Endothelial cell of umbilical vein (primary cell): ENCODE measurements around the gene CD248. TPM values are rescaled to one million over a fixed set of nuclear protein-coding genes. Genes with fewer than 3 reads are reported as not detected.

ENCODE experiments used
- Bru-seq: library from RNA; stranded (reverse); fragments of 400-500 nt; gene quantifications from one replicate; lab custom pipeline; 2021; lab: Mats Ljungman, UMichigan
- BruChase-seq, 2 experiments: library from RNA; stranded (reverse); fragments of 400-500 nt; gene quantifications; one replicate each; lab custom pipeline; 2021; lab: Mats Ljungman, UMichigan
- BruUV-seq: library from RNA; stranded (reverse); fragments of 400-500 nt; replicated peaks from 2 replicates; lab custom pipeline; 2021; lab: Mats Ljungman, UMichigan
- CTCF ChIA-PET: fragments of 300-600, 350-600 bp; sonication (Branson Sonifier 250); formaldehyde crosslinking; loops from one replicate; lab custom pipeline; 2021; ENCODE audit warnings: antibody characterized with exemption, inconsistent platforms; lab: Charles Lee
- POLR2A ChIA-PET: fragments of 300-600, 350-600 bp; sonication (Branson Sonifier 250); formaldehyde crosslinking; loops from one replicate; lab custom pipeline; 2021; ENCODE audit warnings: antibody characterized with exemption, inconsistent platforms; lab: Charles Lee
- DNase-seq: peaks from one replicate; pipeline ENCODE4 v3.0.0-alpha.2; 2011; ENCODE audit warnings: low read depth, low spot score
- FAIRE-seq: peaks from 2 replicates; lab custom pipeline; 2011; peaks lifted over from hg19 to GRCh38; lab: Jason Lieb, UNC
- H2AFZ ChIP-seq: 2 replicates; pipeline ENCODE4 v1.6.0; 2012; ENCODE audit warnings: low read depth, low read length, control low read depth, inconsistent platforms
- H3K27ac ChIP-seq: 2 replicates; pipeline ENCODE4 v1.5.1; 2011; ENCODE audit warnings: low read depth, mild to moderate bottlenecking, control low read depth, low read length, moderate library complexity; ENCODE audit not compliant: insufficient read depth
- H3K27me3 ChIP-seq, 2 experiments: 2 replicates each; pipeline versions ENCODE4 v1.6.0 to v1.6.1; 2011; ENCODE audit warnings: low read length in 2 of 2, mixed read lengths in 1 of 2; ENCODE audit not compliant: control insufficient read depth in 2 of 2, insufficient read depth in 2 of 2
- H3K36me3 ChIP-seq, 2 experiments: 2 replicates in 1 of 2; 3 replicates in 1 of 2; pipeline ENCODE4 v1.5.1; 2011; ENCODE audit warnings: low read length in 2 of 2, mild to moderate bottlenecking in 1 of 2, moderate library complexity in 1 of 2; ENCODE audit not compliant: control insufficient read depth in 2 of 2, insufficient read depth in 2 of 2; ENCODE audit errors: extremely low read depth in 1 of 2
- H3K4me1 ChIP-seq: 3 replicates; pipeline ENCODE4 v1.5.1; 2011; ENCODE audit warnings: mild to moderate bottlenecking, low read length; ENCODE audit not compliant: control insufficient read depth, insufficient read depth; ENCODE audit errors: extremely low read depth
- H3K4me2 ChIP-seq: 2 replicates; pipeline ENCODE4 v1.6.1; 2011; ENCODE audit warnings: low read length, control low read depth, mixed read lengths; ENCODE audit not compliant: insufficient read depth
- H3K4me3 ChIP-seq, 3 experiments: fragments of 200-600 bp in 1 of 3; sonication (generic), shearing (Covaris generic) in 1 of 3; replicated peaks in 1 of 3; 2 replicates each; pipeline ENCODE4 v1.5.1; 2011 to 2016; ENCODE audit warnings: control low read depth in 3 of 3, low read length in 3 of 3, mild to moderate bottlenecking in 2 of 3, inconsistent platforms in 1 of 3, low read depth in 1 of 3, moderate library complexity in 1 of 3; ENCODE audit not compliant: insufficient read depth in 1 of 3
- H3K79me2 ChIP-seq: 2 replicates; pipeline ENCODE4 v1.6.0; 2012; ENCODE audit warnings: low read length, inconsistent platforms; ENCODE audit not compliant: control insufficient read depth, insufficient read depth
- H3K9ac ChIP-seq: replicated peaks from 2 replicates; pipeline ENCODE3; 2011; ENCODE audit warnings: low read length, control low read depth; ENCODE audit not compliant: insufficient read depth; ENCODE audit errors: extremely low read depth
- H3K9me1 ChIP-seq: replicated peaks from 3 replicates; pipeline ENCODE4 v1.6.0; 2011; ENCODE audit warnings: mild to moderate bottlenecking, low read length; ENCODE audit not compliant: control insufficient read depth, insufficient read depth; ENCODE audit errors: extremely low read depth
- H3K9me3 ChIP-seq: replicated peaks from 2 replicates; pipeline ENCODE4 v1.5.1; 2012; ENCODE audit warnings: low read length, inconsistent platforms; ENCODE audit not compliant: control insufficient read depth, insufficient read depth
- H4K20me1 ChIP-seq: replicated peaks from 2 replicates; pipeline ENCODE3; 2011; ENCODE audit warnings: mild to moderate bottlenecking, low read length; ENCODE audit not compliant: control insufficient read depth, insufficient read depth; ENCODE audit errors: extremely low read depth
- EZH2 ChIP-seq: IDR thresholded peaks from 2 replicates; pipeline ENCODE4 v1.6.1; 2012; ENCODE audit warnings: borderline replicate concordance, low read depth, mild to moderate bottlenecking, moderate library complexity, low read length, inconsistent platforms; ENCODE audit not compliant: severe bottlenecking
- GATA2 ChIP-seq: IDR thresholded peaks from 2 replicates; pipeline ENCODE4 v1.7.0; 2011; ENCODE audit warnings: low read depth, mild to moderate bottlenecking, moderate library complexity, mixed read lengths, low read length; ENCODE audit not compliant: insufficient read length, insufficient read depth
- JUN ChIP-seq: IDR thresholded peaks from 2 replicates; pipeline ENCODE4 v1.6.1; 2011; ENCODE audit warnings: borderline replicate concordance, low read depth; ENCODE audit not compliant: insufficient read length, insufficient read depth
- POLR2A ChIP-seq: IDR thresholded peaks from 2 replicates; pipeline ENCODE4 v1.6.1; 2012; ENCODE audit warnings: low read depth, mild to moderate bottlenecking, control low read depth, low read length
- POLR2AphosphoS5 ChIP-seq: IDR thresholded peaks from 2 replicates; pipeline ENCODE4 v1.6.1; 2012; ENCODE audit warnings: low read depth, mild to moderate bottlenecking, control low read depth, low read length, moderate library complexity; ENCODE audit not compliant: insufficient read depth
- dilution Hi-C: fragments of 300-500 bp; cut with MboI; formaldehyde crosslinking; loops from one replicate; pipeline ENCODE4 v1.15.0; 2019; ENCODE audit warnings: low sequenced_read_pairs; ENCODE audit not compliant: extremely low pct_ligation_motif_present
- intact Hi-C: fragments of 100-400 bp; cut with micrococcal nuclease; formaldehyde crosslinking; loops from one replicate; pipeline ENCODE4 v1.10.0; 2022
- long read RNA-seq: library from polyadenylated mRNA; stranded (forward); transcript quantifications from one replicate; pipeline ENCODE4 v2.0.0, GENCODE V29; 2021
- polyA minus RNA-seq, 3 experiments: library from RNA; depleted of rRNA, polyadenylated mRNA; stranded (reverse); fragments of >200 nt; gene quantifications; 1 replicate in 1 of 3; 2 replicates in 2 of 3; pipeline ENCODE4 v1.2.3, GENCODE V29; 2011
- polyA plus RNA-seq, 4 experiments: library from polyadenylated mRNA; depleted of rRNA in 3 of 4; stranded (reverse) in 3 of 4; unstranded in 1 of 4; fragments of >200 nt; gene quantifications; 2 replicates each; pipeline versions ENCODE4 v1.2.1 to v1.2.3, GENCODE V29; 2011 to 2012; ENCODE audit warnings: missing spikeins in 1 of 4
- total RNA-seq: library from RNA; stranded (reverse); gene quantifications from 2 replicates; pipeline ENCODE4 v1.2.3, GENCODE V29; 2021
- TF ChIP-seq, protein P1 (sequence below): IDR thresholded peaks from 2 replicates; pipeline ENCODE4 v1.6.1; 2011; ENCODE audit not compliant: insufficient read depth, insufficient read length
- TF ChIP-seq, protein P2 (sequence below), 2 donors: IDR thresholded peaks; 1 replicate in 1 of 2; 2 replicates in 1 of 2; pipeline ENCODE4 v1.5.1; 2011; ENCODE audit warnings: low read length in 2 of 2, mild to moderate bottlenecking in 2 of 2, moderate library complexity in 2 of 2, control low read depth in 1 of 2, inconsistent platforms in 1 of 2, low read depth in 1 of 2; ENCODE audit not compliant: insufficient read depth in 1 of 2; ENCODE audit errors: extremely low read depth in 1 of 2

Gene CD248, protein sequence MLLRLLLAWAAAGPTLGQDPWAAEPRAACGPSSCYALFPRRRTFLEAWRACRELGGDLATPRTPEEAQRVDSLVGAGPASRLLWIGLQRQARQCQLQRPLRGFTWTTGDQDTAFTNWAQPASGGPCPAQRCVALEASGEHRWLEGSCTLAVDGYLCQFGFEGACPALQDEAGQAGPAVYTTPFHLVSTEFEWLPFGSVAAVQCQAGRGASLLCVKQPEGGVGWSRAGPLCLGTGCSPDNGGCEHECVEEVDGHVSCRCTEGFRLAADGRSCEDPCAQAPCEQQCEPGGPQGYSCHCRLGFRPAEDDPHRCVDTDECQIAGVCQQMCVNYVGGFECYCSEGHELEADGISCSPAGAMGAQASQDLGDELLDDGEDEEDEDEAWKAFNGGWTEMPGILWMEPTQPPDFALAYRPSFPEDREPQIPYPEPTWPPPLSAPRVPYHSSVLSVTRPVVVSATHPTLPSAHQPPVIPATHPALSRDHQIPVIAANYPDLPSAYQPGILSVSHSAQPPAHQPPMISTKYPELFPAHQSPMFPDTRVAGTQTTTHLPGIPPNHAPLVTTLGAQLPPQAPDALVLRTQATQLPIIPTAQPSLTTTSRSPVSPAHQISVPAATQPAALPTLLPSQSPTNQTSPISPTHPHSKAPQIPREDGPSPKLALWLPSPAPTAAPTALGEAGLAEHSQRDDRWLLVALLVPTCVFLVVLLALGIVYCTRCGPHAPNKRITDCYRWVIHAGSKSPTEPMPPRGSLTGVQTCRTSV
- not detected in 2 replicates for total RNA-seq
- 0.03 and 0.10 TPM in 2 replicates for polyA plus RNA-seq
- 0.01 TPM in 1 of 2 replicates, not detected in the other for polyA plus RNA-seq (2011; cell fraction: cytosol; rRNA removed)
- polyA plus RNA-seq (2011; cell fraction: nucleus; rRNA removed), result 0.04 and 0.07 TPM in 2 replicates
- 0.08 and 0.10 TPM in 2 replicates for polyA plus RNA-seq (2012)
- not detected in 2 replicates for polyA minus RNA-seq
- polyA minus RNA-seq (2011; cell fraction: cytosol; rRNA and poly(A)+ RNA removed), result not detected
- not detected in 2 replicates for polyA minus RNA-seq (2011; cell fraction: nucleus; rRNA and poly(A)+ RNA removed)
- not detected for Bru-seq, nascent RNA
- BruChase-seq, experiment 1, labeled RNA remaining after a 6-hour chase, result not detected
- not detected for BruChase-seq, experiment 2, labeled RNA remaining after a 2-hour chase
- long read RNA-seq, result 0 reads

DNA sequence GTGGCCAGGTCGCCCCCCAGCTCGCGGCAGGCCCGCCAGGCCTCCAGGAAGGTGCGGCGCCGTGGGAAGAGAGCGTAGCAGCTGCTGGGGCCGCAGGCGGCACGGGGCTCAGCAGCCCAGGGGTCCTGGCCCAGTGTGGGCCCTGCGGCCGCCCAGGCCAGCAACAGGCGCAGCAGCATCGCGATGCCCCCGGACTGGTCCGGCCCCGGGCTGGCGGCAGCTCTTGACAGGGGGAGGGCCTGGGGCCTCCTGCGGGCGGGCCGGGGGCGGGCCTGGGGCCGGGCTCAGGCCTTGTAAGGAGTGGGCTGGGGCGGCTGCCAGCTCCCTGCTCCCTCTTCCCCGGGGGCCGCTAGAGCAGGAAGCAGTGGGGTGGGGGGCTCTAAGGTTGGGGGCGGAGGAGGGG is at the start of gene CD248:
Gene CD248 (minus strand): TSS at position 196 of the 403 bp plus-strand sequence. CDS start 17 bp downstream, at position 179.
- Histone ChIP-seq H3K27me3 (peaks cover 5 to 7% of the 10 kb centered on the region in 2 experiments), H3K4me3 (peak within 1 kb of the TSS in 1 of 3 experiments; percentile 7), H2AFZ (no peak within 1 kb of the TSS), H3K9ac (no peak within 1 kb of the TSS), H3K4me1 (peaks cover 4% of the 10 kb centered on the region), H3K36me3 (no peaks in the 10 kb centered on the region), H4K20me1 (no peaks in the 10 kb centered on the region), H3K9me1 (no peaks in the 10 kb centered on the region), H3K27ac (no peak within 1 kb of the TSS), H3K9me3 (no peaks in the 10 kb centered on the region), H3K4me2 (no peak within 1 kb of the TSS), H3K79me2 (no peaks in the 10 kb centered on the region)
- dilution Hi-C loops, result no loop called here
- TF ChIP-seq, protein P1, sequence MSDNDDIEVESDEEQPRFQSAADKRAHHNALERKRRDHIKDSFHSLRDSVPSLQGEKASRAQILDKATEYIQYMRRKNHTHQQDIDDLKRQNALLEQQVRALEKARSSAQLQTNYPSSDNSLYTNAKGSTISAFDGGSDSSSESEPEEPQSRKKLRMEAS, result no peak
- TF ChIP-seq JUN (no peak), GATA2 (no peak), POLR2AphosphoS5 (no peak), EZH2 (peak; percentile 74), POLR2A (no peak)
- TF ChIP-seq, protein P2, sequence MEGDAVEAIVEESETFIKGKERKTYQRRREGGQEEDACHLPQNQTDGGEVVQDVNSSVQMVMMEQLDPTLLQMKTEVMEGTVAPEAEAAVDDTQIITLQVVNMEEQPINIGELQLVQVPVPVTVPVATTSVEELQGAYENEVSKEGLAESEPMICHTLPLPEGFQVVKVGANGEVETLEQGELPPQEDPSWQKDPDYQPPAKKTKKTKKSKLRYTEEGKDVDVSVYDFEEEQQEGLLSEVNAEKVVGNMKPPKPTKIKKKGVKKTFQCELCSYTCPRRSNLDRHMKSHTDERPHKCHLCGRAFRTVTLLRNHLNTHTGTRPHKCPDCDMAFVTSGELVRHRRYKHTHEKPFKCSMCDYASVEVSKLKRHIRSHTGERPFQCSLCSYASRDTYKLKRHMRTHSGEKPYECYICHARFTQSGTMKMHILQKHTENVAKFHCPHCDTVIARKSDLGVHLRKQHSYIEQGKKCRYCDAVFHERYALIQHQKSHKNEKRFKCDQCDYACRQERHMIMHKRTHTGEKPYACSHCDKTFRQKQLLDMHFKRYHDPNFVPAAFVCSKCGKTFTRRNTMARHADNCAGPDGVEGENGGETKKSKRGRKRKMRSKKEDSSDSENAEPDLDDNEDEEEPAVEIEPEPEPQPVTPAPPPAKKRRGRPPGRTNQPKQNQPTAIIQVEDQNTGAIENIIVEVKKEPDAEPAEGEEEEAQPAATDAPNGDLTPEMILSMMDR (IDR thresholded peaks at IDR 0.05; ENCODE audit: extremely low read depth in 1 of 2, insufficient read depth in 1 of 2, low read depth in 1 of 2, low read length in 2 of 2), result no peak
- CTCF ChIA-PET, result interaction anchor here (0.8 to 9.5 kb wide), 3 partner anchors 10 to 35 kb away, joined by 3 to 225 read pairs (median 5); partner anchors contain the start of gene RIN1
- intact Hi-C loops, result no loop called here
- DNase-seq, result peak; percentile 15
- FAIRE-seq, result no peak
- POLR2A ChIA-PET, result no interaction called here
- BruUV-seq, result no TSS peak
